H1 (cell line): Measurements from ENCODE around the gene FICD.
"Not testable (repeated sequence)": the region's sequence is repeated elsewhere in the genome, so short reads cannot be mapped to it uniquely, and the experiment has no call there.

Experiments
- CHD2 ChIP-seq: IDR thresholded peaks from 2 replicates; pipeline ENCODE4 v1.6.1; 2012; ENCODE audit warnings: low read length, improper control_type of control experiment
- CTCF ChIP-seq, 3 experiments: IDR thresholded peaks; 1 replicate in 2 of 3; 2 replicates in 1 of 3; pipeline versions ENCODE4 v1.5.1 to v1.6.1; 2011; ENCODE audit warnings: low read length in 3 of 3, mild to moderate bottlenecking in 3 of 3, inconsistent platforms in 2 of 3, low read depth in 1 of 3, moderate library complexity in 1 of 3; ENCODE audit not compliant: insufficient read depth in 1 of 3; ENCODE audit errors: control extremely low read depth in 1 of 3
- E2F6 ChIP-seq: IDR thresholded peaks from 2 replicates; pipeline ENCODE4 v1.6.1; 2012; ENCODE audit warnings: inconsistent platforms
- EZH2 ChIP-seq: fragments of 200-600 bp; sonication (generic); IDR thresholded peaks from 2 replicates; pipeline ENCODE4 v1.7.1; 2012; ENCODE audit warnings: low read depth, mild to moderate bottlenecking, moderate library complexity, low read length, inconsistent platforms; ENCODE audit not compliant: severe bottlenecking
- RAD21 ChIP-seq, 2 experiments: IDR thresholded peaks in 1 of 2; conservative IDR thresholded peaks in 1 of 2; 2 replicates each; pipeline ENCODE4 v1.6.1; 2011; ENCODE audit warnings: low read depth in 2 of 2, low read length in 2 of 2, improper control_type of control experiment in 1 of 2, inconsistent platforms in 1 of 2, mild to moderate bottlenecking in 1 of 2, moderate library complexity in 1 of 2
- TAF1 ChIP-seq: IDR thresholded peaks from 2 replicates; pipeline ENCODE4 v1.6.1; 2011; ENCODE audit warnings: mild to moderate bottlenecking, low read depth, low read length
- TF ChIP-seq, protein P1 (sequence below): IDR thresholded peaks from 2 replicates; pipeline ENCODE4 v1.6.1; 2011; ENCODE audit warnings: low read depth, mild to moderate bottlenecking, low read length; ENCODE audit not compliant: insufficient read depth

- TF ChIP-seq EZH2; CHD2; CTCF (IDR thresholded peaks at IDR 0.05; ENCODE audit: control extremely low read depth in 1 of 3, insufficient read depth in 1 of 3, low read depth in 1 of 3, low read length in 3 of 3); E2F6; RAD21 (IDR thresholded peaks at IDR 0.05 in 1 of 2, conservative IDR thresholded peaks at IDR 0.05 in 1 of 2; ENCODE audit: low read depth in 2 of 2, low read length in 2 of 2); TAF1: not testable (repeated sequence)
- TF ChIP-seq, protein P1, sequence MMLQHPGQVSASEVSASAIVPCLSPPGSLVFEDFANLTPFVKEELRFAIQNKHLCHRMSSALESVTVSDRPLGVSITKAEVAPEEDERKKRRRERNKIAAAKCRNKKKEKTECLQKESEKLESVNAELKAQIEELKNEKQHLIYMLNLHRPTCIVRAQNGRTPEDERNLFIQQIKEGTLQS = not testable (repeated sequence)
Observed at GRCh38 chr12:108555383-108555782, 40.3 kb downstream of the FICD start.
